ENCODE measurements around the gene PHOX2B. TPM values are rescaled to one million over a fixed set of nuclear protein-coding genes. Genes with fewer than 3 reads are reported as not detected.

PHOX2B gene
- polyA plus RNA-seq, 1 experiment = not detected

DNA sequence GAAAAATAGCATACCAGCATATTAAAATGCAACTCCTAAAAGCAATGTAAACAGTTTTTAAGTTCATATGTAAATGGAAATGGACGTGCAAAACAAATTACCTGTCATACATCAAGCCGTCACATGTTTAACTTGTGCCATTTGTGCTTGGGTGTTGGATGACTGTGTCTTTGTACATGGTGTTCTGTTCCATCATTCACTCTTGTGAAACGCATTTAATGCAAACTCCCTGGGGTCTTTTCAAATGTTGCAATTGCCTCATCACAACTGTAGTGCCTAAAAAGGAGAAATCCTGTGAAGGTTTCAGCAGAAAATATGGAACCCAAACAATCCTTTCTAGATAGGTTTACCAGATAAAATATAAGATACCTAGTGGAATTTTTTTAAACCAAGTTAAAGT lies 52.4 kb downstream of the PHOX2B start:
- Histone ChIP-seq H3K36me3 (ENCODE audit: control insufficient read depth, insufficient read depth, low read length) (peaks cover 5% of the 10 kb centered on the region), H3K27me3 (ENCODE audit: control insufficient read depth, insufficient read depth, low read length) (no peaks in the 10 kb centered on the region), H3K4me3 (ENCODE audit: low read depth, low read length) (no peak overlapping the region)
- ChIA-PET CTCF (no interaction called here), POLR2A (no interaction called here)
- TF ChIP-seq, protein P1, sequence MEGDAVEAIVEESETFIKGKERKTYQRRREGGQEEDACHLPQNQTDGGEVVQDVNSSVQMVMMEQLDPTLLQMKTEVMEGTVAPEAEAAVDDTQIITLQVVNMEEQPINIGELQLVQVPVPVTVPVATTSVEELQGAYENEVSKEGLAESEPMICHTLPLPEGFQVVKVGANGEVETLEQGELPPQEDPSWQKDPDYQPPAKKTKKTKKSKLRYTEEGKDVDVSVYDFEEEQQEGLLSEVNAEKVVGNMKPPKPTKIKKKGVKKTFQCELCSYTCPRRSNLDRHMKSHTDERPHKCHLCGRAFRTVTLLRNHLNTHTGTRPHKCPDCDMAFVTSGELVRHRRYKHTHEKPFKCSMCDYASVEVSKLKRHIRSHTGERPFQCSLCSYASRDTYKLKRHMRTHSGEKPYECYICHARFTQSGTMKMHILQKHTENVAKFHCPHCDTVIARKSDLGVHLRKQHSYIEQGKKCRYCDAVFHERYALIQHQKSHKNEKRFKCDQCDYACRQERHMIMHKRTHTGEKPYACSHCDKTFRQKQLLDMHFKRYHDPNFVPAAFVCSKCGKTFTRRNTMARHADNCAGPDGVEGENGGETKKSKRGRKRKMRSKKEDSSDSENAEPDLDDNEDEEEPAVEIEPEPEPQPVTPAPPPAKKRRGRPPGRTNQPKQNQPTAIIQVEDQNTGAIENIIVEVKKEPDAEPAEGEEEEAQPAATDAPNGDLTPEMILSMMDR (IDR thresholded peaks at IDR 0.05; ENCODE audit: insufficient read depth, low read depth, low read length) = no peak
- DNase-seq (ENCODE audit: low read depth) = no peak

Small RNA genes lying within 50 kb of the gene (small RNA-seq; reads per million reads assigned to genes)
- gene RNU1-49P (ENCODE audit: insufficient read length, low read depth, low replicate concordance) = not detected

Other genes starting within 250 kb of the PHOX2B start
- 107 and 133 TPM in 2 replicates for gene LIMCH1, start 210.6 kb downstream of the PHOX2B start, polyA plus RNA-seq (2011; rRNA removed)
- 39.3 and 61.4 TPM in 2 replicates for gene TMEM33, start 186.7 kb upstream of the PHOX2B start, polyA plus RNA-seq (2011; rRNA removed)
- 0.04 TPM in 2 replicates for gene DCAF4L1, start 233.0 kb upstream of the PHOX2B start, polyA plus RNA-seq (2011; rRNA removed)
- gene SLC30A9, start 241.8 kb upstream of the PHOX2B start, polyA plus RNA-seq (2011; rRNA removed) = 37.9 and 58.1 TPM in 2 replicates

Data from BJ (cell line).